Measurements from ENCODE around the gene CACNA1C. TPM values are rescaled to one million over a fixed set of nuclear protein-coding genes. Genes with fewer than 3 reads are reported as not detected.

Gene CACNA1C
- total and polyA plus RNA-seq, 10 of the 15 experiments (the other 5 are each of a cell fraction or from before 2014, with no cell fraction given), result under 0.01 to 0.15 (median 0.09) TPM; not detected in 5

- ChIA-PET CTCF (no interaction called here), SMC1A (ENCODE audit: uncharacterized antibody, unreplicated experiment) (interaction anchor here (0.5 kb wide), 1 partner anchor 8 kb away, joined by 3 read pairs; no protein-coding TSS in a partner anchor), POLR2A (no interaction called here), RAD21 (ENCODE audit: unreplicated experiment) (no interaction called here)
- DNase-seq (ENCODE audit: low read depth, low spot score) (no peak), FAIRE-seq (no peak), ATAC-seq (no peak)
- Histone ChIP-seq H3K4me3 (no peak overlapping the region), H3K79me2 (ENCODE audit: control insufficient read depth, insufficient read depth, low read length) (no peaks in the 10 kb centered on the region), H3K27me3 (replicated peaks in 1 of 2; ENCODE audit: control insufficient read depth in 2 of 2, insufficient read depth in 2 of 2, low read length in 1 of 2) (peaks cover 1 to 4% of the 10 kb centered on the region in 2 experiments; a peak in 2 of 4 replicates), H2AFZ (ENCODE audit: control insufficient read depth, low read depth, low read length) (no peak overlapping the region), H3K9ac (ENCODE audit: control insufficient read depth, insufficient read depth, low read length) (no peak overlapping the region), H3K4me2 (ENCODE audit: control insufficient read depth, insufficient read depth) (no peak overlapping the region), H3K36me3 (ENCODE audit: control insufficient read depth in 2 of 2, insufficient read depth in 2 of 2, low read length in 1 of 2) (no peaks in the 10 kb centered on the region), H4K20me1 (ENCODE audit: control insufficient read depth, insufficient read depth) (no peaks in the 10 kb centered on the region), H3K4me1 (ENCODE audit: control insufficient read depth, insufficient read depth, low read length) (no peaks in the 10 kb centered on the region), H3K27ac (ENCODE audit: control insufficient read depth, insufficient read depth) (no peak overlapping the region), H3K9me3 (replicated peaks; ENCODE audit: control insufficient read depth, insufficient read depth, low read length) (no peaks in the 10 kb centered on the region)
- in situ Hi-C loops (cut with MboI) (no loop called here), intact Hi-C loops (cut with micrococcal nuclease; ENCODE audit: unreplicated experiment) (no loop called here)
- no TSS peak for BruUV-seq (replicated peaks)
- WGBS (ENCODE audit: insufficient coverage, insufficient replicate concordance, low lambda C conversion rate, missing lambda C conversion rate), result 72% methylated on average over 10 of the region's 10 CpGs
- no peak for TF ChIP-seq CREB1 (IDR thresholded peaks at IDR 0.05; ENCODE audit: low read depth)
- TF ChIP-seq, protein P1, sequence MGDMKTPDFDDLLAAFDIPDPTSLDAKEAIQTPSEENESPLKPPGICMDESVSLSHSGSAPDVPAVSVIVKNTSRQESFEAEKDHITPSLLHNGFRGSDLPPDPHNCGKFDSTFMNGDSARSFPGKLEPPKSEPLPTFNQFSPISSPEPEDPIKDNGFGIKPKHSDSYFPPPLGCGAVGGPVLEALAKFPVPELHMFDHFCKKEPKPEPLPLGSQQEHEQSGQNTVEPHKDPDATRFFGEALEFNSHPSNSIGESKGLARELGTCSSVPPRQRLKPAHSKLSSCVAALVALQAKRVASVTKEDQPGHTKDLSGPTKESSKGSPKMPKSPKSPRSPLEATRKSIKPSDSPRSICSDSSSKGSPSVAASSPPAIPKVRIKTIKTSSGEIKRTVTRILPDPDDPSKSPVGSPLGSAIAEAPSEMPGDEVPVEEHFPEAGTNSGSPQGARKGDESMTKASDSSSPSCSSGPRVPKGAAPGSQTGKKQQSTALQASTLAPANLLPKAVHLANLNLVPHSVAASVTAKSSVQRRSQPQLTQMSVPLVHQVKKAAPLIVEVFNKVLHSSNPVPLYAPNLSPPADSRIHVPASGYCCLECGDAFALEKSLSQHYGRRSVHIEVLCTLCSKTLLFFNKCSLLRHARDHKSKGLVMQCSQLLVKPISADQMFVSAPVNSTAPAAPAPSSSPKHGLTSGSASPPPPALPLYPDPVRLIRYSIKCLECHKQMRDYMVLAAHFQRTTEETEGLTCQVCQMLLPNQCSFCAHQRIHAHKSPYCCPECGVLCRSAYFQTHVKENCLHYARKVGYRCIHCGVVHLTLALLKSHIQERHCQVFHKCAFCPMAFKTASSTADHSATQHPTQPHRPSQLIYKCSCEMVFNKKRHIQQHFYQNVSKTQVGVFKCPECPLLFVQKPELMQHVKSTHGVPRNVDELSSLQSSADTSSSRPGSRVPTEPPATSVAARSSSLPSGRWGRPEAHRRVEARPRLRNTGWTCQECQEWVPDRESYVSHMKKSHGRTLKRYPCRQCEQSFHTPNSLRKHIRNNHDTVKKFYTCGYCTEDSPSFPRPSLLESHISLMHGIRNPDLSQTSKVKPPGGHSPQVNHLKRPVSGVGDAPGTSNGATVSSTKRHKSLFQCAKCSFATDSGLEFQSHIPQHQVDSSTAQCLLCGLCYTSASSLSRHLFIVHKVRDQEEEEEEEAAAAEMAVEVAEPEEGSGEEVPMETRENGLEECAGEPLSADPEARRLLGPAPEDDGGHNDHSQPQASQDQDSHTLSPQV (IDR thresholded peaks at IDR 0.05), result no peak
- TF ChIP-seq CEBPB (IDR thresholded peaks at IDR 0.05; ENCODE audit: borderline replicate concordance in 1 of 2, low read depth in 2 of 2, low read length in 2 of 2), result no peak
- TF ChIP-seq, protein P2, sequence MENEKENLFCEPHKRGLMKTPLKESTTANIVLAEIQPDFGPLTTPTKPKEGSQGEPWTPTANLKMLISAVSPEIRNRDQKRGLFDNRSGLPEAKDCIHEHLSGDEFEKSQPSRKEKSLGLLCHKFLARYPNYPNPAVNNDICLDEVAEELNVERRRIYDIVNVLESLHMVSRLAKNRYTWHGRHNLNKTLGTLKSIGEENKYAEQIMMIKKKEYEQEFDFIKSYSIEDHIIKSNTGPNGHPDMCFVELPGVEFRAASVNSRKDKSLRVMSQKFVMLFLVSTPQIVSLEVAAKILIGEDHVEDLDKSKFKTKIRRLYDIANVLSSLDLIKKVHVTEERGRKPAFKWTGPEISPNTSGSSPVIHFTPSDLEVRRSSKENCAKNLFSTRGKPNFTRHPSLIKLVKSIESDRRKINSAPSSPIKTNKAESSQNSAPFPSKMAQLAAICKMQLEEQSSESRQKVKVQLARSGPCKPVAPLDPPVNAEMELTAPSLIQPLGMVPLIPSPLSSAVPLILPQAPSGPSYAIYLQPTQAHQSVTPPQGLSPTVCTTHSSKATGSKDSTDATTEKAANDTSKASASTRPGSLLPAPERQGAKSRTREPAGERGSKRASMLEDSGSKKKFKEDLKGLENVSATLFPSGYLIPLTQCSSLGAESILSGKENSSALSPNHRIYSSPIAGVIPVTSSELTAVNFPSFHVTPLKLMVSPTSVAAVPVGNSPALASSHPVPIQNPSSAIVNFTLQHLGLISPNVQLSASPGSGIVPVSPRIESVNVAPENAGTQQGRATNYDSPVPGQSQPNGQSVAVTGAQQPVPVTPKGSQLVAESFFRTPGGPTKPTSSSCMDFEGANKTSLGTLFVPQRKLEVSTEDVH (IDR thresholded peaks at IDR 0.05; ENCODE audit: low read depth, partially characterized antibody), result no peak
- TF ChIP-seq POLR2AphosphoS5 (IDR thresholded peaks at IDR 0.05; ENCODE audit: low read length), result no peak
- TF ChIP-seq EZH2 (IDR thresholded peaks at IDR 0.05; ENCODE audit: borderline replicate concordance, control insufficient read depth, low read depth, low read length), result no peak
- no peak for TF ChIP-seq CUX1 (IDR thresholded peaks at IDR 0.05; ENCODE audit: insufficient replicate concordance, low read depth, low read length)
- TF ChIP-seq TCF7 (IDR thresholded peaks at IDR 0.05; ENCODE audit: borderline replicate concordance), result no peak
- no peak for TF ChIP-seq GATAD2B (conservative IDR thresholded peaks at IDR 0.05; ENCODE audit: low read depth)
- no peak for TF ChIP-seq IRF4 (IDR thresholded peaks at IDR 0.05; ENCODE audit: low read depth, low read length)
- TF ChIP-seq CHD2 (IDR thresholded peaks at IDR 0.05; ENCODE audit: borderline replicate concordance, low read depth, low read length), result no peak
- TF ChIP-seq IKZF2 (IDR thresholded peaks at IDR 0.05), result no peak
- no peak for TF ChIP-seq ZSCAN29 (IDR thresholded peaks at IDR 0.05)
Measured at GRCh38 chr12:2192231-2192630, 139.4 kb downstream of the CACNA1C start.

All from GM12878 (cell line).